IPS-11a (cell line): ENCODE data around the gene GRAMD4.
"Not testable (repeated sequence)": the region's sequence is repeated elsewhere in the genome, so short reads cannot be mapped to it uniquely, and the experiment has no call there.

Experiments used
- H3K4me3 ChIP-seq: one replicate; pipeline ENCODE4 v1.5.1; 2013; ENCODE audit warnings: low read depth, low read length, control low read depth

The GRAMD4 gene

DNA sequence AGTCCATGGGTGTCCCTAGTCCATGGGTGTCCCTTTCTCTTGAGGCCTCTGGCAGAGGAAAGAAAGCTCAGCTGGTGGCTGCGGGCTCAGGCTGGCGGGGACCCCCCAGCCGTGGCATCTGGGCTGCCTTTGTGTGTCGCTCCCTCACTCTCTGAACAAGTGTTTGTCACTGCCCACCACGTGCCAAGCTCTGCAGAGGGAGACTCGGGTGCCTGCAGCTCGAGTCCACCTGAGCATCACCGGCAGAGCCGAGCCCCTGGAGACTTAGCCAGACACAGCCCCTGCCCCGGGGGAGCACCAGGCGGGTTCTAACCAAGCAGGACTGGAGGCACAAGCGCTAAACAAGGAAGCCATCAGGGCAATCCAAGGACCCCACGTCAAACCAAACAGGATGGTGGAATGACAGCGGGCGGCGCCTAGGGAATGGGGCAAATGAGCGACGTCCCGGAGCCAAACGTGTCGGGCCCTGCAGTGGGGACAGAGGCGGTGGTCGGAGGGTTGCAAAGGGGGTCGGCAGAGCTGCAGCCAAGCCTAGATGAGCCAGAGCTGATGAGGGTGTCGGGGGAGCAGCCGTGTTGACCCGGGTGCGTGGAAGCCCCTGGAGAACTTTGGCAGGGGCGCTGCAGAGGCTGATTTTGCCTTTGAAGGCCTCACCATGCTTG is 2.1 kb upstream of the GRAMD4 start:
- H3K4me3 ChIP-seq: no peak overlapping the region

DNA sequence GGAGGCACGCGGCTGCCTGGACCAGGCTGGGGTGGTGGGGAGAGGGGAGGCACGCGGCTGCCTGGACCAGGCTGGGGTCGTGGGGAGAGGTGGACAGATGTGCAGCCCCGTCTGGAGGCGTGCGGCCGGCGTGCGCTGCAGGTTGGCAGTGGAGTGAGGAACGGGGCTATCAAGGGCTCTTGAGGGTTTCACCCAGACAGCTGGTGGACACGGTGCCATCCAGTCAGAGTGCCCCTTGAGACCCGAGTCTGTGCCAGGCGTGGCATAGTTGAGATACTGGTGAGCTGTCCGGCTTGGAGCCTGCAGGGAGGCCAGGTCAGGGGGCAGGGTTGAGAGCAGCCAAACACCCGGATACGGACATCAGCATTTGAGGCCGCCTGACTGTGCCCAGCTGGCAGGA is 1.5 kb upstream of the GRAMD4 start:
- H3K4me3 ChIP-seq: no peak overlapping the region

DNA sequence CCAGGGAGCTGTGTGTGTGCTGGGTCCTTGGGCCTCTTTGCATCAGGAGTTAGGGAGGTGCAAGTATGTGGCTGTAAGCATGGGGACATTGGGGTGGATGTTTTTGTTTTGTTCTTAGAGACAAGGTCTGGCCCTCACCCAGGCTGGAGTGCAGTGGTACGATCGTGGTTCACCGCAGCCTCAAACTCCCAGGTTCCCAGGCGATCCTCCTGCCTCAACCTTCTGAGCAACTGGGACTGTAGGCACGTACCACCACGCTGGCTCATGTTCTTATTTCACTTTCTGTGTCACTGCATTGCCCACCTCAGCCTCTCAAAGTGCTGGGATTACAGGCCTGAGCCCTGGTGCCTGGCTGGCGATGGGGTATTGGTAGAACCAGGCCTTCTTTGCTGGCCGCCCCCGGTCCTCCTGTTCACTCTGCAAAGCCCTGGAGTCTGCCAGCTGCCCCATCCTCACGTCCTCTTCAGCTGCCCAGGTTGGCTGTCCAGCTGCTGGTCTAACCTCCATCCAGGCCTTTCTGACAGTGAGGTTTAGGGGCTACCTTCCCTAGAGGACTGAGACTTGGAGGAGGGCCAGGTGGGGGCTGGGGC is 851 bp upstream of the GRAMD4 start:
- H3K4me3 ChIP-seq: no peak overlapping the region

DNA sequence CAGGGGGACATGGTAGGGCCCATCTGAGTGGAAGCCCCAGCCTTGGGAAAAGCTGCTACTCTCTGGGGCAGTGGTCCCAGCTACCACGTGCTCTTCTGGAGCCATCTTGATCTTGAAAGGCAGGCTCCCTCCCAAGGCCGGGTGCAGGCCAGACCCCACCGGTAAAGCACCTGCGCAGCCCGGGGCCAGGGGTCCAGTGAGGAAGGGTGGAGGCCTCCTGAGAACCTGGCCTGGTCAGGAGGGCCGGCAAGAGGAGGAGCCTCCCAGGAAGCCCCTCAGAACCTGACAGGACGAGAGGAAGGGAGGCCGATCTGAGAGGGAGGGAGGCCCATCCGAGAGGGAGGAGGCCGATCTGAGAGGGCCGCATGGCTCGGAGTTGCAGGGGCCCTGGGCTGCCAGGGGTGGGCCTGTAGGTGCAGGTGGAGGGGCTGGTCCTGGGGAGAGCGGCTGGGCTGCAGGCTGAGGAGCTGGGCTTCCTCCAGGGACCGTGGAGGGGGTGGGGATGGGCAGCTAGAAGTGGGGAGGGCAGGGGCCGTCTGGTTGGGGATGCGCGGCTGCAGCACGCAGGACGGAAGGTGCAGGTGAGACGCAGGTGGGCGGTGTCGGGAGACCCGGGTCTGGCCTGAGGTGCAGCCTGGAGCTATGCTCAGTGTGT is 529 bp downstream of the GRAMD4 start:
- H3K4me3 ChIP-seq: no peak overlapping the region

DNA sequence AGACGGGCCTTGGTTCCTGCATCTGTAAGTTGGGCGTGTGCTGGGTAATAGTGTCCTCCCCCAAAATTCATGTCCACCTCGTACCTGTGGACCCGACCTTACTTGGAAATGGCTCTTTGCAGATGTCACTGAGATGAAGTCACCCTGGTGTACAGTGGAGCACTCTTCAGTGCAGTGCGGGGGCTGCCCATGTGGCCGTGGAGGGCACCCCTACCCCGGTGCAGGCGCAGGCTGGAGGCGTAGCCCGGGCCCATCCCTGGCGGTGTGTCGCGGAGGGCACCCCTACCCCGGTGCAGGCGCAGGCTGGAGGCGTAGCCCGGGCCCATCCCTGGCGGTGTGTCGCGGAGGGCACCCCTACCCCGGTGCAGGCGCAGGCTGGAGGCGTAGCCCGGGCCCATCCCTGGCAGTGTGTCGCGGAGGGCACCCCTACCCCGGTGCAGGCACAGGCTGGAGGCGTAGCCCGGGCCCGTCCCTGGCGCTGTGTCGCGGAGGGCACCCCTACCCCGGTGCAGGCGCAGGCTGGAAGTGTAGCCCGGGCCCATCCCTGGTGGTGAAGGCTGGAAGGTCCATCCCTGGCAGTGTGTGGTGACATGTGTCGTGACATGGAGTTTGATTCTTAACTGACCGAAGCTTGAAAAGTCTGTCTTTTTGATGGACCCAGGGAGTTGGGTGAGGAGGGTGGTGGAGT is 1.2 kb downstream of the GRAMD4 start:
- not testable (repeated sequence) for H3K4me3 ChIP-seq

DNA sequence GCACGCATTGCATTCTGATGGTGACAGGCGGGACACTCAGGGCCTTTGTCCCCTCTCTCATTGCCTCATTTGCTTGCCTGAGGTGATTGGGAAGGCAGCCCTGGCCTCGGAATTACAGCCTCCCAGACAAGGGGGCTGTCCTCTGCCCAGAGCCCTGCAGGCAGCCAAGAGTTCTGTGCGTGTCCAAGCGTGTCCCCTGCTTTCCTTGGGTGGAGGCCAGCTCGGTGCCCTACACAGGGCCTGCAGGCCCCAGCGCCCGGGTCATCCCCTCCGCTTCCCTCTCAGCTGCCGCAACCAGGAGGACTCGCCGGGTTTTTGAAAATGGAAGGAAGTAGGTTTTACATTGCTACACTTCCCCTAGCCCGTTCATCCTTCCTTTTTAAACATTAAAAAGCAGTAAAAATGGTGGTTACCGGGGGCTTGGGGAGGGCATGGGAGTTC is 1.9 kb downstream of the GRAMD4 start:
- H3K4me3 ChIP-seq: no peak overlapping the region

DNA sequence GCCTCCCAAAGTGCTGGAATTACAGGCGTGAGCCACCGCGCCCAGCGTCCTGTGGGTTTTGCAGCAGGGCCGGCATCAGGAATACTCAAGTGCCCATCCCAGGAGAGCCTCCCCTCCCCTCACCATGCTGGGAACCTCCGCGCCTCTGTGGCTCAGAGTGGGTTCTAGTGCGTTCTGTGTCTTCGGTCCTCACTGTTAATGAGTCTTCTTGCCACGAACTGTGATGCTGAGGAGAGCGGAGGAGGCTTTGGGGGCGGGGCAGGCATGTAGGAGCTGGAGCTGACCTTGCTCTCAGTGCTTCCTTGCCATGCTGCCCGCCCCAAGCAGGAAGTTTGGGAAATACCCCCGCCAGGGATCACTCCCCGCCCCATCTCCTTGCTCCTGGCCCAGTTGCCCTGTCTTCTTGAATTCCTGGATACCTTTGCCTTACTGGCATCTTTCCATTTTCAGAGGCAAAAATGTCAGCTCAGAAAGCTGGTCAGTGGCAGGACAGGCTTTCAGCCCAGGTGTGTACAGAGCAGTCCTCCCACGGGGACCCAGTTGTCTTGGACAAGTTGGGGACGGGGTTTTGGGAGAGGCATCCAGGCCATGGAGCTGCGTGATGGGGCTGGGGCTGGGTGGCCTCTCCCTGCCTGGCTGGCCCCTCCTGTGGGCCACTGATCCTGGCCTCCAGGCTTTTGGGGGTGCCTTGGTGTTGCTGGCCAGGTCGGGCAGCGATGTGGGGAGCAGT is 5.1 kb downstream of the GRAMD4 start:
- no peak overlapping the region for H3K4me3 ChIP-seq

DNA sequence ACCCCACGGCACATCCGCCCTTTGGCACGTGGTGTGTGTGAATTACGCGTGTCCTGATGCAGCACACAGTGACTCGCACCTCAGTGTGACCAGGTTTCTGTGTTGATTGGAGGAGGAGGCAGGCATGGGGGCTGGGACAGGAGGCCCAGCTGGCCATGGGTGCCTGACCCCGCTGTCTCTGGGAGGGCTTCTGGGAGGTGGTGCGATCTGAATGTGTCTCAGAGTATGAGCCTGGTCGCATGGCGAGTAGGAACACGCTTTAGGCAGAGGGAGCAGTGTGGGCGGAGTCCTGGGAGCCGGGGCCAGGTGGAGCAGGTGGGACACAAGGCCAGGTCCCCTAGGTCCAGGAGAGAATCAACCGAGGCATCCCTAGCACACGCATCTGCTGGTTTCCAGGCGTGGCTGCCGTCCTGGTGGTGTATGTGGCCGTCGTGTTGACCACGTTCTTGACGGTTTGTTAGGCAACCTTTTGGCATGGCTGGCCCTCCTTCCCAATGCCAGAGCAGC is 5.7 kb downstream of the GRAMD4 start:
- no peak overlapping the region for H3K4me3 ChIP-seq

- no peak overlapping the region for H3K4me3 ChIP-seq
These were observed 6.2 kb downstream of the GRAMD4 start for GRCh38 chr22:46626356-46626755.

DNA sequence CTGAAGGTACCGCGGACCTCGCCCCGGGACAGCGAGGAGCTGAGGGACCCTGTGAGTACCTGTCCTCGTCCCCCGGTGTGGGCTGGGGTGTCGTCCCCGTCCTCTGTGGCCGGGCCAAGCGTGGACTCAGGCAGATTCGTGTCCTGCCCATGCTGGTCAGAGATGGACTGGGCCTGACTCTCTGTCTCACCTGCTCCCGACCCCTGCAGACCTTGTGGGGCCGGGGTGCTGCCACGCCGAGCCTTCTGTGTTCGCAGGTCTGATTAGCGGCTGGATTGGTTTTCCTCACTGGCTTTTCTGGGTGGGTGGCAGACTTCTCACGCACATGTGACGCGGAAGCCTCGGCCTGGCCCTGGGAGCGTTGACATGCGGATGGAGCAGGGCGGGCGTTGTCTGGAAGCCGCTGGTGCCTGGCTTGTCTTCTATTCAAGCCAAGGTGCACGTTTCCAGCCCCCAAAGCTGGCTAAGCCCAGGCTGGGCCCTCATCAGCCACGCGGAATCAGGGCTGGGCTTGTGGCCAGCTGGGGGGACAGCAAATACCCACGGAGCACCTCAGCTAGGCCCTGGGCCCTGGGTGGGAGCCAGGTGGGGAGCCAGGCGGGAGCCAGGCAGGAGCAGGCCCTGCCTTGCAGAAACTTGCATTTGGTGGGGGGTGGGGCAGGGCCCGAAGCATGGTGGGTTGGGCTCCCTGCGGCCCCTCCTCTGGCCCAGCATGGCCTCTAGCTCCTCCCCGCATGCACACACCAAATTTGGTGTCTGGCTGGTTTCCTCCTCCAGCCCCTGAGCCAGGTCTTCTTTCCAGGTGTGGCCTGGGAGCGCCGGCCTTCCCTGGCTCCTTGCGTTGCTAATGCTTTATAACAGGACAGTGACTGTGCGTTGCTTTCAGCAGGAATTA is 7.0 kb downstream of the GRAMD4 start:
- no peak overlapping the region for H3K4me3 ChIP-seq

DNA sequence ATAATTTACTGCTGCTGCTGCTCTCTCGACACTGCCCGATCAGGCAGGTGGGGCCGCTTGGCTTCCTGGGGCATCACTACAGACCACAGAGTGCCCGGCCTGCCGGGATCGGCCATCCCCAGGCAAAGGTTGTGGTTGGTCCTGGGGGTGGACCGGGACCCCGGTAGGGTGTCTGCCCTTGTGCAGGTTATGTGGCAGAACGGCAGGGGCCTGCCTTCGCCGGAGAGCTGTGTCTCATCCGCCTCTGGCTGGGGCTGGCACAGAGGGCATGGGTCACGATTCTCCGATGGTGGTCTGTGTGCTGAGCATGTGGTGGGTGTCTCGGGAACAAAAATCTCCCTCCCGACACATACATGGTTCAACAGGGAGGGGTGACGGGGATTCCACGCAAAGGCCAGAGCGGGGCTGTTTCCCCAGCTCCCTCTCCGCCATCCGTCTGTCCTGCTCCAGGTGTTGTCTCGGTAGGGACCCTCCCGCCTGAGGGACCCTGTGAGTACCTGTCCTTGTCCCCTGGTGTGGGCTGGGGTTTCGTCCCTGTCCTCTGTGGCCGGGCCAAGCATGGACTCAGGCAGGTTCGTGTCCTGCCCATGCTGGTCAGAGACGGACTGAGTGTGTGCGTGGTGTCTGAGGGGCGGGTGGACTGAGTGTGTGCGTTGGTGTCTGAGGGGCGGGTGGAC is 7.8 kb downstream of the GRAMD4 start:
- no peak overlapping the region for H3K4me3 ChIP-seq

DNA sequence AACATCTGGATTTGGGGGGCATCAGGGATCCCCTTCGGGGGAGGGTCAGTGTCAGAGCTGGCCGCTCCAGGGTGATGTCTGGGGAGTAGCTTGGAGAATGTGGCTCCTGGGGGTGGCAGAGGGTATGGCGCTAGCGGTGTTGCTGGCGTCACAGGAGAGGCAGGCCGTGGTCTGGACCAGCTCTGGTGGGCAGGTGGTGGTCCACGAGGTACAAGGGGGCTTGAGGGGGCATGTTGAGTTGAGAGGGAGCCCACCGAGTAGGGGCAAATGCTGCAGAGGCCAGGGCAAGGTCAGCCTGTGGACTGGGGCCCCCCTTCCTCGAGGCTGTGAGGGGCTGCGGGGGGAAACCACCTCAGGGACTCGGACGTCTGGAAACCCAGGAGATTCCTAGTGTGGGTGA is 8.6 kb downstream of the GRAMD4 start:
- H3K4me3 ChIP-seq: no peak overlapping the region

- H3K4me3 ChIP-seq: no peak overlapping the region
These were observed 9.1 kb downstream of the GRAMD4 start for GRCh38 chr22:46629291-46629690.

- no peak overlapping the region for H3K4me3 ChIP-seq
These were observed 10.9 kb downstream of the GRAMD4 start for GRCh38 chr22:46631113-46631512.

DNA sequence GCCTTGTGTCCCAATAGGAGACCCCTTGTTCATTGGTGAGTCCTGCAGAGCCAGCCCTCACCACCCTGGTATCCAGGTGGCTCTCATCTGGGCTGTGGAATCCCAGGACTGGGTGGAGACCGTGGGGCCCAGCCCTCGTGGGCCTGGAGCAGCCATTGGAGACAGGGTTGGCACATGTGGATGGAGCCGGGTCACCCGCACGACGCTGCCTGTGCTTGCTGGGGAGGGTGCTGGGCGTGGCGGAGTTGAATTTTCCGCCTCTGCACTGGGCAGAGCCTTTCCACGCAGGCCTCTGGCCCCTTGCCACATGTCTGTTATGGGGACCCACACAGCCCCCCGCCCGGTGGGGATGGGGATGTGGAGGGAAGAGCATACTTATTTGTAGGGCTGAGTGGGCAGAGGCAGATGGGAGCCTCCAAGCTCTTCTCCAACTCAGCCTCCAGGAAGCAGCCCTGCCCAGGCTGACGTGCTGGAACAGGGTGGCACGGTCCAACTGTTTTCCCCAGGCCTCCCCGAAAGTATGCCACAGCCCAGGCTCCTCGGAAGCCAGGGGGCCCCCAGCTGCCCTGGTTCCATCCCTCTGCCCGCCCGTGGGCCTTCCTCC is 12.6 kb downstream of the GRAMD4 start:
- no peak overlapping the region for H3K4me3 ChIP-seq

- no peak overlapping the region for H3K4me3 ChIP-seq
These were observed 13.2 kb downstream of the GRAMD4 start for GRCh38 chr22:46633334-46633890.

- no peak overlapping the region for H3K4me3 ChIP-seq
These were observed 14.0 kb downstream of the GRAMD4 start for GRCh38 chr22:46634011-46634699.
